ENCODE measurements around the gene SRI.

The SRI gene

DNA sequence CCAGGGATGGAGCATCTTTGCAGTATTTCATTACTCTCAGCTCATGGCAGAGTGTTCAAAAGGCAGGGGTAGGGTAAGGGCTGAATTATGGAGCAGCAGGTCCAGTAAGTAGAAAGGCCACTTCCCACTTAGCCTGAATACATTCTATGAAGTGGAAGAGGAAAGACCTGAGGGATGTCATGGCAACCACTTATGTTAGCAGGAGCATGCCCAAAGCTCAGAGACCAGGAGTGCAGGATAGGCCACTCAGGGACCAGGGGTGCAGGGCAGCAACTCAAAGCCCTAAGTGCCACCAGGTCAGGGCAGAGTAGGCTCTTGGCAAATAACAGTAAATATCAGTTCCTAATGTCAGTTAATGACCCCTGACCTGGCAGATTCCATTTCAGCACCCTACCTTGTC is 3.6 kb downstream of the SRI start:
- Mint-ChIP-seq H3K4me1 (ENCODE audit: low read depth) (peaks cover 39% of the 10 kb centered on the region), H3K27me3 (no peaks in the 10 kb centered on the region), H3K4me3 (no peak overlapping the region), H3K9me3 (no peaks in the 10 kb centered on the region), H3K36me3 (ENCODE audit: low read depth) (peaks cover 67% of the 10 kb centered on the region), H3K27ac (no peak overlapping the region)
- intact Hi-C loops (cut with micrococcal nuclease), result loop anchor here (5.0 kb wide), 1 partner anchor 339 kb away; the partner anchor contains the start of genes DBF4 and SLC25A40

DNA sequence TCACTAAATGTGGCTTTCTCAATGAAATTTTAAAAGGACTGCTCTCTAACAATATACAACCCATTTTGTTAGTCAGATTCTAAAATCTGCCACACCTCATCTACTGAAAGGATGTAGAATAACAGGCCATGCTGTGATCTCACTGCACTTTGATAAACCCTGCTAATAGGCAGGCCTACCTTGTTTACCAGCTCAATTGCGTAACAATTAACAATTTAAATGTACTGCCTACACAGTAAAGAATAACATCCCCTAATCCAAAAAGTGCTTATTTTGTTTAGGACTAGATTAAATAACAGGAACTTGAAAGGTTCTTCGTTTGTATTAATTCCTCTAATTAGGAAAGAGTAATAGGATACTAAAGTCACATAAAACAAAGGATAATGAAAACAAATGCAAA is 4.5 kb downstream of the SRI start:
- Mint-ChIP-seq H3K27ac (no peak overlapping the region), H3K27me3 (no peaks in the 10 kb centered on the region), H3K4me1 (ENCODE audit: low read depth) (peaks cover 33% of the 10 kb centered on the region), H3K36me3 (ENCODE audit: low read depth) (peaks cover 73% of the 10 kb centered on the region), H3K4me3 (no peak overlapping the region), H3K9me3 (no peaks in the 10 kb centered on the region)
- intact Hi-C loops (cut with micrococcal nuclease), result loop anchor here (5.0 kb wide), 1 partner anchor 338 kb away; the partner anchor contains the start of genes DBF4 and SLC25A40

DNA sequence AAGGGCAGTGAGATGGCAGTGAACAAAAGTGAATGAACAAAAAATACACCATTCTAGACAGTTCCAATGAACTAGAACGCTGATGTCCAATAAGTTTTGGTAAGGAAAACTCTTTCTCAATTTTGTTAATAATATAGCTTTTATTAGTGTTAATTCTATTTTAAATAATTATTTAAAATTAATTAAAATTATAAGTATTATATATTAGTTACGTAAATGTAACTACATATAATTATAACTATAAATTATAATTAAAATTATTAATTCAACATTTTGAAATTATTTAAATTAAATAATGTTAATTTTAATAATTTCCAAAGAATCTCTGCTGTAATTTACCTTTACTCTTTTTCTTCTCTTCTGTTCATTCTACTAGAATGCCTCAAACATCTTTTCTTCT is 5.4 kb downstream of the SRI start:
- intact Hi-C loops (cut with micrococcal nuclease), result no loop called here
- Mint-ChIP-seq H3K4me1 (ENCODE audit: low read depth) (peaks cover 33% of the 10 kb centered on the region), H3K9me3 (no peaks in the 10 kb centered on the region), H3K36me3 (ENCODE audit: low read depth) (peaks cover 73% of the 10 kb centered on the region), H3K4me3 (no peak overlapping the region), H3K27ac (no peak overlapping the region), H3K27me3 (no peaks in the 10 kb centered on the region)

DNA sequence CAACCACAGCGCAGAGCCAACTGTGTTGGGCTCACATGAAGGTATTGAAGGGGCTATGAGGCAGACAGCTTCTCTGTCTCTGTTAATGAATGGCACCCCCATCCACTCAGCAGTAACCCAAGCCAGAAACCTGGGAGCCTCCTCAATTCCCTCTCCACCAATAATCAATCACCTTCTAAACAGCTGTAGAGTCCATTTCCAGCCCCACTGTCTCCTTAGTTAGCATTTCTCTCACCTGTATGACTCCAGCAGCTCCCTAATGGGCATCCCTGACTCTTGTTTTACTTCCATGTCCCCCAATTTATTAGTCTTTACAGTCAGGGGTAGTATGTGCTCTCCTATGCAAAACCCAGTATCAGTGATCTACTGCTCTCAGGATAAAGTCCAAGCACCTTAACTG is 6.9 kb downstream of the SRI start:
- no peaks in the 10 kb centered on the region for H3K9me3 Mint-ChIP-seq
- no peaks in the 10 kb centered on the region for H3K27me3 Mint-ChIP-seq
- H3K27ac Mint-ChIP-seq, result no peak overlapping the region
- H3K4me1 Mint-ChIP-seq (ENCODE audit: low read depth), result peaks cover 23% of the 10 kb centered on the region
- peaks cover 81% of the 10 kb centered on the region for H3K36me3 Mint-ChIP-seq (ENCODE audit: low read depth)
- H3K4me3 Mint-ChIP-seq, result no peak overlapping the region
- intact Hi-C loops (cut with micrococcal nuclease), result no loop called here

- H3K36me3 Mint-ChIP-seq (ENCODE audit: low read depth), result peaks cover 93% of the 10 kb centered on the region
These were observed 11.3 kb downstream of the SRI start for GRCh38 chr7:88208521-88208920.

DNA sequence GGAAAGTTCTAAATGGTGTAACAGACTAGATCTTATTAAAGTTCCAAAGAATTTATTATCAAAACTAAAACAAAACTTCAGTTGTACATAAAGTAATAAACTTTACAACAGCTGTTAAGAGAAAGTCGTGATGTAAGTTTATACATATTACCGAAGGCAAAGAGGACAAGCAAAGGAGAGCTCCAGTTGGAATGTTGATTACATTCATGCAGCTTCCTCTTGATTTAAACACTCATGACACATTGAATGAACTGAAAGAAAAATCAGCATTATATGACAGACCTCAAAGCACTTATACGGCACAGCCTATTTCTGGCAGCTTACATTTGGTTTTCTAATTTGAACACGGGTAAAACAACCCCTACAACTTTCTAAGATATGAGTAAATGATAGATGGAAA is 13.6 kb downstream of the SRI start:
- no peaks in the 10 kb centered on the region for H3K9me3 Mint-ChIP-seq
- intact Hi-C loops (cut with micrococcal nuclease), result no loop called here
- H3K4me1 Mint-ChIP-seq (ENCODE audit: low read depth), result no peaks in the 10 kb centered on the region
- no peaks in the 10 kb centered on the region for H3K27me3 Mint-ChIP-seq
- peaks cover 94% of the 10 kb centered on the region for H3K36me3 Mint-ChIP-seq (ENCODE audit: low read depth)
- H3K27ac Mint-ChIP-seq, result no peak overlapping the region
- no peak overlapping the region for H3K4me3 Mint-ChIP-seq

More at GRCh38 chr7:88208521-88208920, 11.3 kb downstream of the SRI start:
- H3K27ac Mint-ChIP-seq, result no peak overlapping the region
- intact Hi-C loops (cut with micrococcal nuclease), result no loop called here
- H3K27me3 Mint-ChIP-seq, result no peaks in the 10 kb centered on the region
- H3K4me3 Mint-ChIP-seq, result no peak overlapping the region
- no peaks in the 10 kb centered on the region for H3K9me3 Mint-ChIP-seq
- H3K4me1 Mint-ChIP-seq (ENCODE audit: low read depth), result peaks cover 7% of the 10 kb centered on the region

GRCh38 chr7:88205179-88205578 is 14.7 kb downstream of the SRI start:
- intact Hi-C loops (cut with micrococcal nuclease), result no loop called here
- Mint-ChIP-seq H3K4me1 (ENCODE audit: low read depth) (no peaks in the 10 kb centered on the region), H3K27me3 (no peaks in the 10 kb centered on the region), H3K4me3 (no peak overlapping the region), H3K9me3 (no peaks in the 10 kb centered on the region), H3K36me3 (ENCODE audit: low read depth) (peaks cover 90% of the 10 kb centered on the region), H3K27ac (no peak overlapping the region)

- Mint-ChIP-seq H3K36me3 (ENCODE audit: low read depth) (peaks cover 84% of the 10 kb centered on the region), H3K9me3 (no peaks in the 10 kb centered on the region), H3K4me1 (ENCODE audit: low read depth) (no peaks in the 10 kb centered on the region), H3K4me3 (no peak overlapping the region), H3K27me3 (no peaks in the 10 kb centered on the region), H3K27ac (no peak overlapping the region)
- intact Hi-C loops (cut with micrococcal nuclease), result no loop called here
These were observed 15.2 kb downstream of the SRI start for GRCh38 chr7:88204525-88205110.

GRCh38 chr7:88203401-88203800 is 16.4 kb downstream of the SRI start:
- Mint-ChIP-seq H3K4me3 (no peak overlapping the region), H3K27me3 (no peaks in the 10 kb centered on the region), H3K36me3 (ENCODE audit: low read depth) (peaks cover 77% of the 10 kb centered on the region), H3K4me1 (ENCODE audit: low read depth) (no peaks in the 10 kb centered on the region), H3K9me3 (no peaks in the 10 kb centered on the region), H3K27ac (no peak overlapping the region)
- intact Hi-C loops (cut with micrococcal nuclease), result no loop called here

- no peak overlapping the region for H3K27ac Mint-ChIP-seq
- intact Hi-C loops (cut with micrococcal nuclease), result no loop called here
- no peaks in the 10 kb centered on the region for H3K27me3 Mint-ChIP-seq
- no peaks in the 10 kb centered on the region for H3K4me1 Mint-ChIP-seq (ENCODE audit: low read depth)
- H3K9me3 Mint-ChIP-seq, result no peaks in the 10 kb centered on the region
- H3K4me3 Mint-ChIP-seq, result no peak overlapping the region
- peaks cover 71% of the 10 kb centered on the region for H3K36me3 Mint-ChIP-seq (ENCODE audit: low read depth)
These were observed 17.0 kb downstream of the SRI start for GRCh38 chr7:88202799-88203198.

- Mint-ChIP-seq H3K27ac (no peak overlapping the region), H3K4me3 (no peak overlapping the region), H3K4me1 (ENCODE audit: low read depth) (no peaks in the 10 kb centered on the region), H3K27me3 (no peaks in the 10 kb centered on the region), H3K36me3 (ENCODE audit: low read depth) (peaks cover 65% of the 10 kb centered on the region), H3K9me3 (no peaks in the 10 kb centered on the region)
- intact Hi-C loops (cut with micrococcal nuclease), result no loop called here
These were observed 17.6 kb downstream of the SRI start for GRCh38 chr7:88202278-88202677.

- H3K4me3 Mint-ChIP-seq, result no peak overlapping the region
- H3K27me3 Mint-ChIP-seq, result no peaks in the 10 kb centered on the region
- H3K27ac Mint-ChIP-seq, result no peak overlapping the region
- no peaks in the 10 kb centered on the region for H3K4me1 Mint-ChIP-seq (ENCODE audit: low read depth)
- intact Hi-C loops (cut with micrococcal nuclease), result no loop called here
- peaks cover 57% of the 10 kb centered on the region for H3K36me3 Mint-ChIP-seq (ENCODE audit: low read depth)
- no peaks in the 10 kb centered on the region for H3K9me3 Mint-ChIP-seq
These were observed 18.5 kb downstream of the SRI start for GRCh38 chr7:88201305-88201704.

GRCh38 chr7:88200789-88201188 is 19.0 kb downstream of the SRI start:
- intact Hi-C loops (cut with micrococcal nuclease), result no loop called here
- Mint-ChIP-seq H3K4me3 (no peak overlapping the region), H3K36me3 (ENCODE audit: low read depth) (peaks cover 52% of the 10 kb centered on the region), H3K4me1 (ENCODE audit: low read depth) (no peaks in the 10 kb centered on the region), H3K9me3 (no peaks in the 10 kb centered on the region), H3K27me3 (no peaks in the 10 kb centered on the region), H3K27ac (no peak overlapping the region)

- Mint-ChIP-seq H3K4me3 (no peak overlapping the region), H3K9me3 (no peaks in the 10 kb centered on the region), H3K27me3 (no peaks in the 10 kb centered on the region), H3K27ac (no peak overlapping the region), H3K4me1 (ENCODE audit: low read depth) (no peaks in the 10 kb centered on the region), H3K36me3 (ENCODE audit: low read depth) (peaks cover 46% of the 10 kb centered on the region)
- intact Hi-C loops (cut with micrococcal nuclease), result no loop called here
These were observed 19.6 kb downstream of the SRI start for GRCh38 chr7:88200261-88200660.

- Mint-ChIP-seq H3K27ac (no peak overlapping the region), H3K27me3 (no peaks in the 10 kb centered on the region), H3K4me1 (ENCODE audit: low read depth) (no peaks in the 10 kb centered on the region), H3K4me3 (no peak overlapping the region), H3K36me3 (ENCODE audit: low read depth) (no peaks in the 10 kb centered on the region), H3K9me3 (no peaks in the 10 kb centered on the region)
- intact Hi-C loops (cut with micrococcal nuclease), result no loop called here
These were observed 27.9 kb downstream of the SRI start for GRCh38 chr7:88191911-88192310.
